ENCODE measurements around the gene ERG.

ERG gene

GRCh38 chr21:38489729-38490128 is 8.5 kb downstream of the ERG start:
- no peaks in the 10 kb centered on the region for H3K9me3 Mint-ChIP-seq
- peaks cover 28% of the 10 kb centered on the region for H3K27me3 Mint-ChIP-seq
- H3K36me3 Mint-ChIP-seq, result no peaks in the 10 kb centered on the region
- no peak for ATAC-seq
- no peak overlapping the region for H3K27ac Mint-ChIP-seq
- H3K4me1 Mint-ChIP-seq, result no peaks in the 10 kb centered on the region
- no peak overlapping the region for H3K4me3 Mint-ChIP-seq

- H3K4me3 Mint-ChIP-seq, result no peak overlapping the region
- H3K36me3 Mint-ChIP-seq, result no peaks in the 10 kb centered on the region
- peaks cover 28% of the 10 kb centered on the region for H3K27me3 Mint-ChIP-seq
- H3K4me1 Mint-ChIP-seq, result no peaks in the 10 kb centered on the region
- no peak for ATAC-seq
- H3K9me3 Mint-ChIP-seq, result no peaks in the 10 kb centered on the region
- H3K27ac Mint-ChIP-seq, result no peak overlapping the region
Observed at GRCh38 chr21:38489271-38489652, 9.0 kb downstream of the ERG start.

- H3K27me3 Mint-ChIP-seq, result peaks cover 28% of the 10 kb centered on the region
- no peak for ATAC-seq
Observed at GRCh38 chr21:38488640-38489270, 9.5 kb downstream of the ERG start.

GRCh38 chr21:38487901-38488639 is 10.2 kb downstream of the ERG start:
- Mint-ChIP-seq H3K27ac (no peak overlapping the region), H3K36me3 (no peaks in the 10 kb centered on the region)
- no peak for ATAC-seq

More at GRCh38 chr21:38488640-38489270, 9.5 kb downstream of the ERG start:
- H3K4me1 Mint-ChIP-seq, result no peaks in the 10 kb centered on the region
- H3K27ac Mint-ChIP-seq, result no peak overlapping the region
- no peak overlapping the region for H3K4me3 Mint-ChIP-seq
- H3K36me3 Mint-ChIP-seq, result no peaks in the 10 kb centered on the region
- no peaks in the 10 kb centered on the region for H3K9me3 Mint-ChIP-seq

GRCh38 chr21:38486706-38487105 is 11.6 kb downstream of the ERG start:
- no peak overlapping the region for H3K4me3 Mint-ChIP-seq
- H3K27me3 Mint-ChIP-seq, result peaks cover 29% of the 10 kb centered on the region
- H3K9me3 Mint-ChIP-seq, result no peaks in the 10 kb centered on the region
- no peaks in the 10 kb centered on the region for H3K4me1 Mint-ChIP-seq
- H3K36me3 Mint-ChIP-seq, result no peaks in the 10 kb centered on the region
- no peak for ATAC-seq
- no peak overlapping the region for H3K27ac Mint-ChIP-seq

More at GRCh38 chr21:38487901-38488639, 10.2 kb downstream of the ERG start:
- H3K4me3 Mint-ChIP-seq, result no peak overlapping the region
- no peaks in the 10 kb centered on the region for H3K9me3 Mint-ChIP-seq
- no peaks in the 10 kb centered on the region for H3K4me1 Mint-ChIP-seq
- H3K27me3 Mint-ChIP-seq, result peaks cover 30% of the 10 kb centered on the region

GRCh38 chr21:38486221-38486620 is 12.1 kb downstream of the ERG start:
- Mint-ChIP-seq H3K36me3 (no peaks in the 10 kb centered on the region), H3K4me1 (no peaks in the 10 kb centered on the region), H3K27me3 (peaks cover 26% of the 10 kb centered on the region), H3K9me3 (no peaks in the 10 kb centered on the region), H3K27ac (no peak overlapping the region), H3K4me3 (no peak overlapping the region)
- ATAC-seq, result no peak

GRCh38 chr21:38479641-38480525 is 18.4 kb downstream of the ERG start:
- no peaks in the 10 kb centered on the region for H3K9me3 Mint-ChIP-seq
- H3K4me3 Mint-ChIP-seq, result no peak overlapping the region
- H3K27ac Mint-ChIP-seq, result no peak overlapping the region
- H3K27me3 Mint-ChIP-seq, result peaks cover 46% of the 10 kb centered on the region
- H3K4me1 Mint-ChIP-seq, result no peaks in the 10 kb centered on the region
- no peaks in the 10 kb centered on the region for H3K36me3 Mint-ChIP-seq
- ATAC-seq, result no peak

- H3K27me3 Mint-ChIP-seq, result peaks cover 57% of the 10 kb centered on the region
- H3K9me3 Mint-ChIP-seq, result no peaks in the 10 kb centered on the region
- no peaks in the 10 kb centered on the region for H3K36me3 Mint-ChIP-seq
- no peak for ATAC-seq
- H3K4me3 Mint-ChIP-seq, result no peak overlapping the region
- no peak overlapping the region for H3K27ac Mint-ChIP-seq
- no peaks in the 10 kb centered on the region for H3K4me1 Mint-ChIP-seq
Observed at GRCh38 chr21:38478782-38479181, 19.5 kb downstream of the ERG start.

GRCh38 chr21:38477226-38477625 is 21.1 kb downstream of the ERG start:
- no peak for ATAC-seq
- no peaks in the 10 kb centered on the region for H3K36me3 Mint-ChIP-seq
- no peaks in the 10 kb centered on the region for H3K9me3 Mint-ChIP-seq
- no peak overlapping the region for H3K27ac Mint-ChIP-seq
- no peaks in the 10 kb centered on the region for H3K4me1 Mint-ChIP-seq
- no peak overlapping the region for H3K4me3 Mint-ChIP-seq
- peaks cover 54% of the 10 kb centered on the region for H3K27me3 Mint-ChIP-seq

- Mint-ChIP-seq H3K4me1 (no peaks in the 10 kb centered on the region), H3K9me3 (no peaks in the 10 kb centered on the region), H3K27ac (no peak overlapping the region), H3K27me3 (peaks cover 54% of the 10 kb centered on the region), H3K4me3 (no peak overlapping the region), H3K36me3 (no peaks in the 10 kb centered on the region)
- ATAC-seq, result no peak
Observed at GRCh38 chr21:38476385-38476784, 21.9 kb downstream of the ERG start.

GRCh38 chr21:38475519-38475918 is 22.8 kb downstream of the ERG start:
- Mint-ChIP-seq H3K4me3 (no peak overlapping the region), H3K9me3 (no peaks in the 10 kb centered on the region), H3K36me3 (no peaks in the 10 kb centered on the region), H3K27ac (no peak overlapping the region), H3K4me1 (no peaks in the 10 kb centered on the region), H3K27me3 (peaks cover 54% of the 10 kb centered on the region)
- ATAC-seq, result no peak

GRCh38 chr21:38474796-38475195 is 23.5 kb downstream of the ERG start:
- no peak for ATAC-seq
- no peak overlapping the region for H3K27ac Mint-ChIP-seq
- H3K4me3 Mint-ChIP-seq, result no peak overlapping the region
- H3K36me3 Mint-ChIP-seq, result no peaks in the 10 kb centered on the region
- peaks cover 54% of the 10 kb centered on the region for H3K27me3 Mint-ChIP-seq
- H3K4me1 Mint-ChIP-seq, result no peaks in the 10 kb centered on the region
- no peaks in the 10 kb centered on the region for H3K9me3 Mint-ChIP-seq

- Mint-ChIP-seq H3K4me1 (no peaks in the 10 kb centered on the region), H3K27ac (no peak overlapping the region), H3K27me3 (peaks cover 54% of the 10 kb centered on the region), H3K4me3 (no peak overlapping the region), H3K36me3 (no peaks in the 10 kb centered on the region), H3K9me3 (peaks cover 2% of the 10 kb centered on the region)
- no peak for ATAC-seq
Observed at GRCh38 chr21:38474124-38474523, 24.2 kb downstream of the ERG start.

GRCh38 chr21:38472412-38473108 is 25.7 kb downstream of the ERG start:
- Mint-ChIP-seq H3K4me3 (no peak overlapping the region), H3K27me3 (peaks cover 44% of the 10 kb centered on the region), H3K27ac (no peak overlapping the region), H3K4me1 (no peaks in the 10 kb centered on the region), H3K9me3 (peaks cover 2% of the 10 kb centered on the region), H3K36me3 (no peaks in the 10 kb centered on the region)
- no peak for ATAC-seq

- ATAC-seq, result no peak
- Mint-ChIP-seq H3K27ac (no peak overlapping the region), H3K4me3 (no peak overlapping the region), H3K27me3 (peaks cover 36% of the 10 kb centered on the region), H3K4me1 (no peaks in the 10 kb centered on the region), H3K9me3 (peaks cover 4% of the 10 kb centered on the region), H3K36me3 (no peaks in the 10 kb centered on the region)
Observed at GRCh38 chr21:38471766-38472165, 26.5 kb downstream of the ERG start.

Data from stimulated activated memory B cell treated with anti-CD40 and anti-IgM and Interleukin-4, amounts not matched to agents 10 μg/mL and 1 μg/mL and 100 μg/mL, for 72 hours (primary cell).